HG02678 (cell line): ENCODE measurements around the gene ERMP1.

Source experiments
- ATAC-seq: cut with Tn5 transposase; IDR thresholded peaks from one replicate; pipeline ENCODE4 v1.9.1; 2021; ENCODE audit warnings: mild to moderate bottlenecking, moderate library complexity; ENCODE audit not compliant: unreplicated experiment

The ERMP1 gene

DNA sequence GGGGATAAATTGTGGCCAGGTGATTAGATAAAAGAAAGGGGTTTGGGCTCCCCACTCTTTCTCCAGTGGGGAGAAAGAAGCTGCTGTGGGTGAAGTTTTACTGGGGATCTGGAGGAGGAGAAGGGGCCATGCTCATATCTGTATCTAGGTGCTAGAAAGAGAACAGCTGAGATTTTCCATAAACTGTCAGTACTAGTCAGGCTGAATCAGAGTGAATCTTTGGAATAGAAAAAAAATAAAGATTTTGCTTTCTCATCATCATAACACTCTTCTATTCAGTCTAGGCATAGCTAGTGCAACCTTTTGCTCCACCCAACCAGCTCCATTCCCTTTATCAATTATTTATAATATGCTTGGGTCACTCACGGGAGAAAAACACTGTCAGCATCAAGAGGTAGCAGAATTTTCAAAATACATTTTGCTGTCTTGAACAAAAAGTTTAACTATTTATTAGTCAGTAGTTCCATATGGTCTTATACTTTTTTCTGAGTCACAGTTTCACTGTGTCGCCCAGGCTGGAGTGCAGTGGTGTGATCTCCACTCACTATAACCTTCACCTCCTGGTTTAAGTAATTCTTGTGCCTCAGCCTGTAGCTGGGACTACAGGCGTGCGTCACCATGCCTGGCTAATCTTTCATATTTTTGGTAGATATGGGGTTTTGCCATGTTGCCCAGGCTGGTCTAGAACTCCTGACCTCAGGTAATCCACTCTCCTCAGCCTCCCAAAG lies 21.3 kb upstream of the ERMP1 start:
- ATAC-seq: no peak

DNA sequence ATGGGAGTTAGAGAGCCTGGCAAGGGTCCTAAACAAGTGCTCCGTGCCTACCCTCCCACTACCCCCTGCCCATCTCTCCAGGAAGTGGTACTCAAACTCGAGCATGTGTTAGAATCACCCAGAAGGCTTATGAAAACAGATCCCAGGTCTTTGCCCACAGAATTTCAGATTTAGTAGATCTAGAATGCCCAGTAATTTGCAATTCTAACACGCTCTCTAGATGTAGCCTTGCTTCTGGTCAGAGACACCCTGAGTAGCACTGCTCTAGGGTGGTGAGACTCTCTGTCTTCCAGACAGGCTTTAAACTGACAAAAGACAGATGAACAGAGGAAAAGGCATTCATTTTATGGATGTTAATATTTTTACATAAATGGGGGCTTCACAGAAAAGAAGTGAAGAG lies 20.7 kb upstream of the ERMP1 start:
- no peak for ATAC-seq

DNA sequence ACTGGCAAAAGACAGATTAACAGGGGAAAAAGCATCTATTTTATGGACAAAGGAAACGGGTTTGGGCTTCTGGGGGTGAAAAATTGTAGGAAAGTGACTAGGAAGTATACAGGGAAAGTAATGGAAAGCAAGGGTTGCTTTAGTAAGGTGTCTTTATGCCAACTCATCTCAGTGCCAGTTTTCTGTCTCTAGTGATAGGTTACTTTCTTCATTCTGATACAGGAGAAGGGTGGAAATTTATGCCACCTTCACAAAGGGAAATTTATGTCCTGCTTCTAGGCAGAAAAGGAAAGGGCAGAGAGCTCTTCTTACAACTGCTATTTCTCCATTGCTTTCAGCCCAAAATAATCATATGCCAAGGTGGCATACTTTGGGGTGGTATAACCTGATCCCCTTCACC lies 20.1 kb upstream of the ERMP1 start:
- no peak for ATAC-seq

DNA sequence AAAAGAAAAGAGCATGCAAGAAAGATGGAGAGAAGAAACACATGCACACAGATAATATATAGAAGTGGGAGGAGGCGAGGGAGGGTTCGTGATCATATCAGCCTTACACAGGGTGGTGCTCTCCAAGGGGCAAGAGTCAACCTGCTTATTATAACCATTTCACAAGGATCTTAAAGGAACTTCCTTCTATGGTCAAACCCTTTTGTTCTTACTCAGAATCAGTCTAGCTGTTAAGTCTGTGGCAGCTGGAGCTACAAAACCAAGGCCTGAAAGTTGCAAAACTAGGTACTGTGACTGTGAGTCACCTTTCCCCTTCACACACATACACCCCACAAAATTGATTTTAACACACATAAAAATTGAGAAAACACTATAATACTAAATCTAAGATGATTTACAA lies 18.5 kb upstream of the ERMP1 start:
- peak; percentile 82 for ATAC-seq

DNA sequence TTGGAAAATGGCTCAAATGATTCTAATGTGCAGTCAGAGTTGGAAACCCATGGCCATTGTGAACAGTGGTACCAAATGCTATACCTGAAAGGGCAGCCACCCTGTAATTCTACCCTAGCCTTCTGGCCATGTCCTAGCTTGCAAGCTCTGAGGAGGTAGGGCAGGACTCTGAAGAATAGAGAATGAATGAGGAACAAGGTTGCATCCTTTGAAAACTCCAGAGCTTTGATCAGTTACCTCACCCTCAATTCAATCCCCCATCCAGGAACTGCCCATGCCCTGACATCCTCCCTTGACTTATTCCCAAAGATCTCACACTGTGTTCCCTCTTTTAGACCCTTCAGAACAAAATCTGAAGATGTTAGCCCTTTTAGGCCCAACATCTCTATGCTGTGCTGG lies 17.8 kb upstream of the ERMP1 start:
- ATAC-seq: no peak

DNA sequence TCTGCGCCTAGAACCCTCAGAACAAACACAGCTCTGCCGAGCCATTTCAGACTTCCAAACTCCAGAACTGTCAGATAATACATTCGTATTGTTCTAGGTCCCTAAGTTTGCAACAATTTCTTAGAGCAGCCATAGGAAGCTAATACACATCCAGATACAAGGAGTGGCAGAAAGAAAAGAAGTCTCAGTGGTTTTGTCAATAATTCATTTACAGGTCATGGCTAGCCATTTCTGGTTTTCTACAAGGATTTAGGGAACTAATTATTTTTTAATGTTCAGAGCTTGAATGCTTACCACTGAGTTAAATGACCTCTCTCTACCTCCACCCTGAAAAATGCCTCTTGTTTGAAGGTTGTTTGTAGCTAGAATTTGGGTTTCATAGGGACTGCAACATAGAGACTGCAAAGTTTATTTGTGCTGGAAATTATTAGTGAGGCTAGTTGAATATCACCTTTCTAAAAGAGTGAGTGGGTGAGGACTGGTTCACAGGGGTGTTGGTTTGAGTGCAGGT lies 15.5 kb upstream of the ERMP1 start:
- peak; percentile 38 for ATAC-seq

DNA sequence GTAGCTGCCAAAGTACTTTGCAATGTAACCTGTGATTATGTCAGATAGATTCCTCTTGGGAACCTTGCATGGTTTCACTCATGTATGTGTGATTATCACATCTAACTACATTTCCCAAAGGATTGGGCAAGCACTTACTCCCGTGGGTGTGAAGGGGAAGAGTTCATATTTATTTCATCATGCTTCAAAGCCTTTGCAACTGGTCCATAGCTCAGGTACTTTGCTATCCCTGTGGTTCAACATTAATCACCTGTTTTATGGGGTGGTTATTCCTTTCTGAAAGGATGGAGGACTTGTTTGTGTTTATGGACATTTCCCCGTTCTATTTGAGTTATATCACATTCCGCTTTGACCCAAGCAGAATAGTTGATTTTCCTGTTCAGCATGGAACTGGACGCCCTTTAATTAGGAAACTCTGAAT lies 13.6 kb upstream of the ERMP1 start:
- ATAC-seq: no peak

DNA sequence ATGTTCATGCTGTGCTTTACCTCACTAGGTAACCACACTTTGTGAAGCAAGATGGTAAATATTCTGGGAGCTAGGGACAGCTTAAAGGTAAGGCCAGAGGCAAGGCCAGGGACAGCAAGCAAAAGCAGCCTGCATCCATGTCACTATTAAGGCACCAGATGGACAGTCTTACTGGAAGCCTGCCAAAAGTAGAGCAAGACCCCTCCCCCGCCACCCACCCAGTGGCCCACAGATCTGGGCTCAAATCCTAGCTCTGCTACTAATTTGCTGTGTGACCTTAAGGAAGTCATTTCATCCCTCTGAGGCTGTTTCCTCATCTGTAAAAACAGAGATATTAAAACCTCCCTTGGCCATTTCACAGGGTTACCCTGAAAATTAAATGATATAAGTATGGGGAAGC lies 13.2 kb upstream of the ERMP1 start:
- ATAC-seq: no peak

DNA sequence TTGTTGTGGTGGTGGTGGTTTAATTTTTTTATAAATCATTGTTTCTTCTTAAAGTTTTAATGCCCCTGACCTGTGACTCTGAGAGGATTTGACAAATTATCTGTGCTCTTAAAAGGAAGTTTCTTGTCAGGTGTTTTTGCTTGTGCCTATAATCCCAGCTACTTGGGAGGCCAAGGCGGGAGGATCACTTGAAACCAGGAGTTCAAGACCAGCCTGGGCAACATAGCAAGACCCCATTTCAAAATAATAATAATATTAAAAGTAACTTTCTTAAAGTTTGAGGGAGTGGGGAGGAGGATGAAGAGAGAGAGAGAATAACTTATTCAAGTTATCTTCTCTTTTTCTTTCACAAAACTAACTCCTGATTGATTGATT lies 12.2 kb upstream of the ERMP1 start:
- no peak for ATAC-seq

DNA sequence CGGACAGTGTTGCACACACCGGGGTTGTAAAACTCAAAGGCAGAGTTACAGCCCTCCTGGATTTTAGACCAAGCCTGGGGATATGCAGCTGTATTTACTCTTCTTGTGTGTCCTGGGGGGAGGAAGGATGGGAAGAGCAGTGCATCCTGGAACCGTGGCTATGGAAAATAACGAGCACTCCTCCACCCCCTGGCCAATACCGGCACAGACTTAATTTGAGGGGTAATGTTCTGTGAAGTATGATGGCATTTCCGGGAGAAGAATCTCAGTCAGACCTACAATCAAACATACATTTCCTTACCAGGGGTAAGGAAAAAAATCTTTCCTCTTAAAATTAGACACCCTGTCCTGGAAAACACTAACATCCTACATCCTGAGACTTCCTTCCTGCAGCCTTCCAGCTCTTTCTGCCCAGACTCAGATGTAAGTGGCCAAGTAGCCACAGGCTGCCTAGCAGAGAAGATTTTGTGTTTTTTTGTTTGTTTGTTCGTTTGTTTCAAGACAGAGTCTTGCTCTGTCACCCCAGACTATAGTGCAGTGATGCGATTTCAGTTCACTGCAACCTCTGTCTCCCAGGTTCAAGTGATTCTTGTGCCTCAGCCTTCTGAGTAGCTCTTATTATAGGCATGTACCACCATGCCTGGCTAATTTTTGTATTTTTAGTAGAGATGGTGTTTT lies 11.0 kb upstream of the ERMP1 start:
- ATAC-seq: no peak

DNA sequence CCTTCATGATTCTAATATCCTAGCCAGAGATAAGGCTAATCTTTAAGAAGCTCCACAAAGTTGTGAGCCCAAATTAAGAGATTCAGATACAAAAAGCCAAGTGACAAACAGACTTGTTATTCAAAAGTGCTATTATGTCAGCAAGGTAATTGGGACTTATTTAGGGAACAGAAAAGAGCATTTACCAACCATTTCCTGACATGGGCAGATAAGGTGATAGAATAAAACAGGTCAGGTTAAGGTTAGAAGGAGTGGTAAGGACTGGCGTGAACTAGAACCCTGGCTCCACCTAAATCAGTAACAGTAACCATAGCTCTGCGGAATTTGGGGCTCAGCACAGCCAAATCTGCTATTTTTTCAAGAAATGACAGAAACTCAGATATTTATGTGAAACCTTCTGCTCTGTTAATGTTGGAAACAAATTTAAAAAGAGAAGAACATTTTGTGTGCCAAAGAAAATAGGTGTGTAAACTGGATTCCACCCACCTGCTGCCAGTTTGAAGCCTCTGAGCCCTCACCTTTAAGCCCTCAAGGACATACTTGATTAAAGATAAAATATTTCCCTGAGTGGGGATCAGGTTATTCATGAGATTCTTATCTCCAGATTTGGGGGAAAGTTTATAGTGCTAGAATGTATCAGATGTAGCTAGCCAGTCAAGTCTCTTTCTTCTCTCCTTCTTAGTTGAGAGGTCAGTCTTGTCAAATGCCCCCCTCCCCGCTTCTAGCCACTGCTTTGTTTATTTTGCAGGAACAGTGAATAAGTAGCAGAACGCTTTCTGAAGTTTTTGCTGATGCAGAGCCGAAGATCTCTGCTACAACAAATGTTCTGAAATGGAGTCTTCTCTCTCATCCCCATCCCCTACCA lies 10.2 kb upstream of the ERMP1 start:
- no peak for ATAC-seq

DNA sequence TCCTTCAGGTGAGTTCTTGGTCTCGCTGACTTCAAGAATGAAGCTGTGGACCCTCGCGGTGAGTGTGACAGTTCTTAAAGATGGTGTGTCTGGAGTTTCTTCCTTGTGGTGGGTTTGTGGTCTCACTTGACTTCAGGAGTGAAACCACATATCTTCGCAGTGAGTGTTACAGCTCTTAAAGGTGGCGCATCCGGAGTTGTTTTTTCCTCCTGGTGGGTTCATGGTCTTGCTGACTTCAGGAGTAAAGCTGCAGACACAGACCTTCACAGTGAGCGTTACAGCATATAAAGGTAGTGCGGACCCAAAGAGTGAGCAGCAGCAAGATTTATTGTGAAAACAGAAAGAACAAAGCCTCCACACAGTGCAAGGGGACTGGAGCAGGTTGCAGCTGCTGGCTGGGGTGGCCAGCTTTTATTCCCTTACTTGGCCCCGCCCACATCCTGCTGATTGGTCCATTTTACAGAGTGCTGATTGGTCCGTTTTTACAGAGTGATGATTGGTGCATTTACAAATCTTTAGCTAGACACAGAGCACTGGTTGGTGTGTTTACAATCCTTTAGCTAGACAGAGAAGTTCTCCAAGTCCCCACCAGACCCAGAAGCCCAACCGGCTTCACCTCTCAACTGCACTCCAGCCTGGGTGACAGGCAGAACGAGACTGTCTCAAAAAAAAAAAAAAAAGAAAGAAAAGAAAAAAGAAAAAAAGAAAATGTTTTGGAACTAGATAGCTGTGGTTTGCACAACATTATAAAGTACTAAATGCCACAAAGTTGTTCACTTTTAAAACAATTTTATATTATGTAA lies 9.1 kb upstream of the ERMP1 start:
- no peak for ATAC-seq

DNA sequence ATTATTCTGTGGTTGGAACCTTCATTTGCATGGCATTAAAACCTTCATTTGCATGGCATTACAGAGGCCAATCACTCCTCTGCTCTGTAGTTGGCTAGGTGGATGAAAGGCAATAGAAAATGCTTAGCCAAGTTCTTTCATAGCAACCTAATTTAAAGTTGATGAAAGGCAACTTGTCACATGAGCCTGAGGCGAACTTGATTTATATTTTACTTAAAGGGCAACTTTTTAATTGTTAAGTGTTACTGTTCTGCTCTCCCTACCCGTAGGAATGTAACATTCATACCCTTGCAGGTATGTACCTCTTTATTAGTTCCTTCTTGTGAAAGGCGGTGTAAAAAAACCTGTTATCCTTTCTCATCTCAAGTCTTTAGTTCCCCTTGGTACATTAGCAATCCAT lies 7.9 kb upstream of the ERMP1 start:
- ATAC-seq: no peak

DNA sequence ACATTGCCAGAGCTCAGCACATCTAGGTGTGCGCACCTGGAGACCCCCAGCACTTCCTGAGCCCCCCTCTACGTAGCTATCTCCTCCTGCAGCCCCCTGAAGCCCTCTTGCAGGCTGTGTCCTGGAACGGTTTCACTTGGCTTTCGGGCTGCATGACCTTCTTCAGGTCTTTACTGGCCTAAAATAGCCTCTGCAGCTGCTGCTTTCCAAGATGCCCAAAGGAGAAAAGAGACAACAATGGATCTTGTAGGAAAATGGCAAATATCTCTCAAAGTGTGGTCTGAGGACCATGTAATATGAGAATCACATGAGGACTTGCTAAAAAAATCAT lies 6.6 kb upstream of the ERMP1 start:
- ATAC-seq: no peak

DNA sequence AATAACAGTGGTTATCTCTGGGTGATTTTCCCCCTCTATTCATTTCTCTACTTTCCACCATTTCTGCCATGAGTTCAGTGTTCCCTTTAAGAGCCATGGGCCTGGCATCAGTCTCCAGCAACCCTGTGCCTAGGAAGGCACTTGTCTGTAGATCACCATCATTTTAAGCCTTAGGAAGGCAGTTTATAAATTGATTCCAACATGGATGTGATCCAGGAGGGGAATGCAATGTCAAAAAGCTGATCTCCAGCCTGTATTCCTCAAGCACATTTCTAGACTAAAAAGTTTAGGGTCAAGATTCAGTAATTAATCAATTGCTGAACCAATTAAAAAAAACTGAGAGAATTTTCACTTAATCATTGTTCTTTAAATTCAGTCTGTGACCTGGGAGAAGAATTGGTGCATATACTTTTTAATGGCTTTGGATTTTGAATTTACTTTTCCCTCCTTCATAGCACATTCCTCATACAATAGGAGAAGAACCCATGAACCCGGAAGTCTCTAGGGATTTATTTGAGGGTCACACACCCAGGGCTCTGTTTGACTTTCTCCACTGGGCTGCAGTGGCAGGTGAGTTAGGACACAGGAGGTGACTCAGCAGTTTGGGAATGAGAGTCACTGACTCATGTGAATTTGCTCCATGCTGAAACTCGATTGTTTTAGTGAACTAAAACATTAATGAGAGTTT lies 6.1 kb upstream of the ERMP1 start:
- ATAC-seq: no peak

DNA sequence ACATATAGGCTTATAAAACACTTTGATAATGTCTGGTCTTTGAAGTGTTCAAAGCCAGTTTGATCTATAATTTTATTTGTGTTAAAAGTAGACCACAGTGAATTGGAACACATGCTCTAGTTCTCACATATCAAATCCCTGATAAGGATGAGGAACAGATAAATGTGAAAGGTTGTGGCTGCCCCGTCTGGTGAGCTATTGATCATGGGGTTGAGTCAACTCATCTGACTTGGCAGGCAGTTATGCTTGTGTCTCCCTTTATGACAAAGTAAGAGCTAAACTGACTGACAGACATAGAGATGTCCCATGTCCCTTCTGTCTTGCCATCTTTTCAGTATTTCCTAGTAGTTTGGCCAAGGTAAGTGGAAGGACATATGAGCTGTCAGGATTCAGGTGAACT lies 2.9 kb upstream of the ERMP1 start:
- ATAC-seq: no peak

DNA sequence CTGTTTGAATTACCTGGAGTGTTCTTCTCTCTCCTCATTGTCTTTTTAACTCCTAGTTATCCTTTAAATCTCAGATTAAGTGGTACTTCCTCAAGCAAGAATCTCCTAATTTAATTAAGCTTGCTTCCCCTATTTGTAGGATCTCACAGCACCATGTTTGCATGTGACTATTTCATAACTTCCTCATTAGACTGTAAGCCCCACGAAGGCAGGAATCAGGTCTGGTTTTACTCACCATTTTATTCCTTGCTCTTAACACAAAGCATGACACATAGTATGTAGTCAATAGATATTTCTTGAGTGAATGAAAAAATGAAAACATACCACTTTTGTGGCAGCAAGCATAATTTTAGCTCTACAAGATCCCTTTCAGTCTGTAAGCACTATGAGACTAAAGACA lies 1.3 kb upstream of the ERMP1 start:
- ATAC-seq: no peak

DNA sequence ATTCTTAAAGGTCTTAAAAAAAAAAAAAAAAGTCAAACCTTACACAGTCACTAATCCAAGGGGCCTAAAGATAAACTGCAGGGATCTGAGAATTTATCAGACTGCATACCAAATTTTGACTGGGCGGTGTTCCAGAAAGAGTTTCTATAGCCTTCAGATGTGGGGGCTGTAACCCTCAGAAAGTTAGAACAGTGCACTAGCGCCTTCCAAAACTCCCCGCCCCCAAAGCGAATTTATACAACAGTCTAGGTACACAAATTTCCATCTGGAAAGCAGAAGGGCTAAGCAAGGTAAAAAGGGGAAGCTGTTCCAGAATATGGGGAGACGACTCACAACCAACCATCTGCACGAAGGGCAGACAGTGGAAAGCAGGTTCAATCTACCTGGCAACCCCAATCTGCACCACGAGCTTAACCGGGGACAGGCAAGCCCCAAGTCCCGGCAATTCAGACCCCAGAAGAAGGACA lies 813 bp downstream of the ERMP1 start:
- no peak for ATAC-seq

DNA sequence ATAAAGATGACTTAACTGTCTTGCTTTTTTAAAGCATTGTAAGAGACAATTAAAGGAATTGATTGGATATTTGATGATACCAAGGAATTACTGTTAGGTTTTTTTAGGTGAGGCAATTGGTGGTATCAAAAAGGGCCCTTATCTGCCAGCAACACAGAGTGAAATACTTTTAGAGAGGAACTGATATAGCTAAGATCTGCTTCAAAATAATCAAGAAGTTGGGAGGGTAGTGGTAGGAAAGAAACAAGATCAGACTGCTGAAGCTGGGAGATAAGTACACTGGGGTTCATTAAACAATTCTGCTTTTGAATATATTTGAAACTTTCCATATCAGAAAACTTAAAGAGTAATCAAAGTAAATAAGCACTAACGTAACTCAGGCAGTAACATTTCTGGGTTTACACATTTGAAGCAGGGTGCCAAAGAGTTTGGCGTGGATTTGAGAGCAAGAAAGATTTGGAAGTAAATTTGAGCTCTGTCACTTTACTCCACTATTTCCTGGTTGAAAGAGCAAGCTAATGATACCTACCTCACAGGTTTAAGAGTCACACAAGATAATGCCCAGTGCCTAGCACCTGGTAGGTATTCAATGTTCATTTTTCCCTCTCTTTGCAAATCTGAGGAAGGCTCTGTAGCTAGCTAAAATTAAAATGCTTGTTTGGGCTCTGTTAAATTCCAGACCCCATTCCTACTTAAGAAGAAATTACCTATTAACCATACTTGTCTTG lies 6.9 kb downstream of the ERMP1 start:
- ATAC-seq: no peak

DNA sequence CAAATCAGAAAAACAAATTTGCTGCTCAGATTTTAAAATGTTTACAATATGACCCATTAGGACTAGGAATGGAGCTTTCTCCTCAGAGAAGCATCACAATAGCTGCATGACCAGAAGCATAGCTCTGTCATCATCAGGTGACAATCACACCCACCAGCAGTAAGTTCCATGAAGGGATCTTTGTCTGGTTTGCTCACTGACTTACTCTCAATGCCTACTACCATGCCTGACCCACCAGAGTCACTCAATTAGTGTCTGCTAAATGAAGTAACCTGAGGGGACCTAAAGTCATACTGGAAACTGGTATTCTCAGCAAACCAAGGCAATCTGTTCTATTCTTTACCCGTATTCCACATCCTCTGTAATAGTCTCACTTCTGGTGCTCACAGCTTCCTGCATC lies 7.7 kb downstream of the ERMP1 start:
- ATAC-seq: no peak
